Fibroblast of pulmonary artery (primary cell): ENCODE results near the gene ISM1.

Experiments
- DNase-seq: peaks from one replicate; pipeline ENCODE4 v3.0.0-alpha.2; 2010; ENCODE audit warnings: low read depth
- H3K4me3 ChIP-seq: replicated peaks from 2 replicates; pipeline ENCODE4 v1.5.1; 2011; ENCODE audit warnings: low read depth, mild to moderate bottlenecking, control low read depth, low read length, moderate library complexity
- CTCF ChIP-seq: IDR thresholded peaks from 2 replicates; pipeline ENCODE4 v1.5.1; 2011; ENCODE audit warnings: mild to moderate bottlenecking, control low read depth, low read length, inconsistent platforms; ENCODE audit errors: missing control alignments

ISM1 gene

DNA sequence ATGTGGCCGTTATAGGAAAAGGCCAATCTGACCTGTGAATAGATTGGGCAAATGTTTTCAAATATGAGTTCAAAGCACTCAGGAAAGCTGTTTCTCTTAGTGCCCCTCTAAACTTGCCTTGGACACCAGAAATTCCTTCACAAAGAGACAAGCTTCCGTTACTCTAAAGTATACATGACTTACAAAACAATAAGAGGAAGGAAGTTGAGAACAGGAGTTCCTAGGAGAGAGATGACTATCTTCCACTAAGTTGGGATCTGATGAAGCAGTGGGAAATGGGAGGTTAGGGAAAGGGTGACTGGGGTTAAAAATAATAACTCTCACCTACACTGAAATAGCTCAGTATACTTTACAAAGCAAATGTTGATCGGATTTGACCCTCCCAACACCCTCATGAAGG lies 50.0 kb downstream of the ISM1 start:
- DNase-seq: no peak
- H3K4me3 ChIP-seq: no peak overlapping the region
- no peak for TF ChIP-seq CTCF

DNA sequence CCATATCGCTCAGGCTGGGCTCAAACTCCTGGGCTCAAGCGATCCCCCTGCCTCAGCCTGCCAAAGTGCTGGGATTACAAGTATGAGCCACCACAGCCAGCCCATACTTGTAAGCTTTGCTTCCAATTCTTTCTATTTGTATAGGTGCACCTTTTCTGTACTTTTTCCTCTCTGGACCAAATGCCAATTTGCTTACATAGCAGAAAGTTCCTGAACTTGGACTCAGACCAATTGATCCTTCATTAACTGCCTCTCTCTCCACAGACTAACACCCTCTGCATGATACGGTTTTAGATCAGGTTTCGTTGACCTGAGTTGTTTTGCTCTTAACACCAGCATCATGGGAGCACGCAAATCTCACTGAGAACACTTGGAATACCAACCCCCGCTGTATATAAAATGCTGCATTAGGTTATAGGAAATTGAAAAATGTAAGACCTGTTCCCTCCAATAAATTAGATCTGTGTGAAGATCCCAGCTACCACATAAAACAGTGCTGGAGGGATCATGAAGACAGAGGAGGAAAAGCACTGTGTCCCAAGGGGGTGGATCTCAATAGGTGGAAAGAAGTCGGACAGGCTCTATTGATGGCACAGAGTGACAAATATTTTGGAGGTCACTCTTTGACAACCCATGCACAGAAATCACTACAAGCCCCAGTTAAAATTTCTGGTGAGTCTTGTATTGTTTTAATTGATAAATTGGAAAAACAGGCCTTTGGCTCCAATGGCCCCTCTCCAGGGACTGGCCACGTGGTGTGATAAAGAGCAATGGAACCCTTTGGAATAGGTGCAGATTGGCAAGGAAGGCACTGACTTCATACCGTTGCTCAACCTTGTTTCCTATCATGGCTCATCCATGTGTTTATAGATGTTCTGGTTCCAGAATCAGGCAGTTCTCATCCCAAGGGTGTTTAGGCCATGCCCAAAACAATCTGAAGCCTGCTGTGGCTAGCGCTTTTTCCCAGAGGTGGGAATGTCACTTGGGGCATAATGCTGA lies 51.2 kb downstream of the ISM1 start:
- no peak for TF ChIP-seq CTCF
- no peak overlapping the region for H3K4me3 ChIP-seq
- no peak for DNase-seq

GRCh38 chr20:13274275-13274861 lies 53.3 kb downstream of the ISM1 start:
- TF ChIP-seq CTCF: no peak
- no peak overlapping the region for H3K4me3 ChIP-seq
- DNase-seq: no peak

- no peak for TF ChIP-seq CTCF
- no peak overlapping the region for H3K4me3 ChIP-seq
- no peak for DNase-seq
Measured at GRCh38 chr20:13276945-13277541, 56.0 kb downstream of the ISM1 start.

- no peak for TF ChIP-seq CTCF
- no peak for DNase-seq
- no peak overlapping the region for H3K4me3 ChIP-seq
Measured at GRCh38 chr20:13277663-13278295, 56.7 kb downstream of the ISM1 start.

DNA sequence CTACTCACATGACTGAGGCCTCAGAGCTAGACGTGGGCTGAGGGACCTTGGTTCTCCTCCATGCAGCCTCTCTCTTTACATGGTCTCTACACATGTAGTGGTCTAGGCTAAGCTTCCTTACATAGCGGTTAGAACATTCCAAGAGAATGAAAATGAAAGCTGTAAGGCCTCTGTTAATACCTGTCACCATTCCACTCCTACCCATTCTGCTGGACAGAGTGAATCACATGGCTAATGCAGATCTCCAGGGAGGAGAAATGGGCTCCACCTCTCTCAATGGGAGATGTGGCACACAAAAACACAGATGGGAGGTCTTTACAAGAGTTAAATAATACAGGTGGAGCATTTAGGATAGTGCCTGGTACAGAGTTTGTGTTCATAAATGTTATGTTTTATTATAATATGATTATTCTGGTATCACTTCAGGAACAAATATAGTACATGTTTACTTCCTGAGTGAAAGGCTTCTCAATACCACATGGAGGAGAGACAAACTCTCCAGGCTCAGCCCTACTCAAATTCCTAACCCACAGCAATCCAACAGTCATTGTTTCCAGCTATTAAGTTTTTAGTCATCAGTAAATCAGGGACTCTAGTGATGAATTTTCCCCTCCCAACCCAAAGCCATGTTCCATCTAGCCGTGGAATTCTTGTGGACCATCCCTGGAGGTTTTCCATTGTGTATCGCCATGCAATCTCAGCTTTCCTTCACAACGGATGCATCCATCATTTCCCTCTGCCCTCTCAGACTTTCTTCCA lies 57.9 kb downstream of the ISM1 start:
- H3K4me3 ChIP-seq: no peak overlapping the region
- TF ChIP-seq CTCF: no peak
- DNase-seq: no peak
